Activated T-helper 2 cell treated with anti-CD3 and anti-CD28 coated beads, Interferon-gamma antibody, Interleukin-2, Interleukin-4, amounts not matched to agents 10 μg/mL and 5 μg/mL and 100 μg/mL, durations not matched to agents 14 hours and 24 hours and 36 hours (primary cell): ENCODE data around the gene WDR91. TPM values are rescaled to one million over a fixed set of nuclear protein-coding genes. Genes with fewer than 3 reads are reported as not detected.

Experiments
- total RNA-seq: library from RNA; stranded (reverse); gene quantifications from 2 replicates; pipeline ENCODE4 v1.2.3, GENCODE V29; 2022

Gene WDR91
- total RNA-seq, 1 donor from 2014 or later = 19.2 TPM

Other genes with a start within 250 kb of the WDR91 start
- 1.6 and 3.9 TPM in 2 replicates for gene AGBL3, start 225.0 kb downstream of the WDR91 start, total RNA-seq
- gene TMEM140, start 63.5 kb downstream of the WDR91 start, total RNA-seq = 3.0 and 4.8 TPM in 2 replicates
- 50.1 and 52.9 TPM in 2 replicates for gene CYREN, start 40.8 kb downstream of the WDR91 start, total RNA-seq
- not detected in 2 replicates for gene STRA8, start 22.3 kb upstream of the WDR91 start, total RNA-seq